Urinary bladder (tissue), 4 donors: ENCODE data around the gene VDR. TPM values are rescaled to one million over a fixed set of nuclear protein-coding genes. Genes with fewer than 3 reads are reported as not detected.

Source experiments
- DNase-seq: peaks from one replicate; pipeline ENCODE4 v3.0.0-alpha.2; 2015; ENCODE audit errors: extremely low spot score
- H3K27ac ChIP-seq: one replicate; pipeline ENCODE4 v1.5.1; 2013; ENCODE audit warnings: low read depth, mild to moderate bottlenecking, moderate library complexity
- H3K36me3 ChIP-seq: one replicate; pipeline ENCODE4 v1.6.1; 2013; ENCODE audit warnings: mild to moderate bottlenecking, moderate library complexity; ENCODE audit not compliant: insufficient read depth
- H3K4me1 ChIP-seq: one replicate; pipeline ENCODE4 v1.6.1; 2013; ENCODE audit warnings: mild to moderate bottlenecking, moderate library complexity; ENCODE audit not compliant: insufficient read depth
- H3K4me3 ChIP-seq: one replicate; pipeline ENCODE4 v1.5.1; 2013; ENCODE audit warnings: low read depth, low read length
- WGBS: extraction: QIAGEN DNeasy Blood & Tissue Kit; methylation state at CpG from one replicate; pipeline ENCODE4 v1.1.7; 2013; 5-methylcytosine and 5-hydroxymethylcytosine counted together
- polyA plus RNA-seq: library from polyadenylated mRNA; stranded (reverse); fragments of 200-250 nt; gene quantifications from one replicate; pipeline ENCODE4 v1.2.3, GENCODE V29; 2013
- total RNA-seq: library from RNA; depleted of rRNA; stranded (reverse); fragments of >200 nt; gene quantifications from one replicate; pipeline ENCODE4 v1.2.3, GENCODE V29; 2014
- donor health status: healthy with polysubstance abuse.
- donor health status: healthy.

The VDR gene
- total and polyA plus RNA-seq, 2 donors = 0.79 to 3.7 TPM

- 93% methylated on average over 16 of the region's 16 CpGs for WGBS
- peaks cover 2% of the 10 kb centered on the region for H3K36me3 ChIP-seq
- DNase-seq = no peak
Observed at GRCh38 chr12:47791874-47792273, 112.9 kb downstream of the VDR start.

More at GRCh38 chr12:47791874-47792273, 112.9 kb downstream of the VDR start:
- Histone ChIP-seq H3K4me3 (no peak overlapping the region), H3K4me1 (no peaks in the 10 kb centered on the region), H3K27ac (no peak overlapping the region)

Other genes starting within 250 kb of the VDR start
- gene RPAP3, start 199.0 kb downstream of the VDR start, total RNA-seq = 29.4 TPM
- gene RPAP3, start 199.0 kb downstream of the VDR start, polyA plus RNA-seq = 15.5 TPM
- not detected for gene ENDOU, start 179.5 kb downstream of the VDR start, total RNA-seq
- 1.4 TPM for gene ENDOU, start 179.5 kb downstream of the VDR start, polyA plus RNA-seq
- gene RAPGEF3, start 146.1 kb downstream of the VDR start, total RNA-seq = 17.2 TPM
- gene RAPGEF3, start 146.1 kb downstream of the VDR start, polyA plus RNA-seq = 38.7 TPM
- 8.6 TPM for gene SLC48A1, start 131.8 kb downstream of the VDR start, total RNA-seq
- gene SLC48A1, start 131.8 kb downstream of the VDR start, polyA plus RNA-seq = 31.1 TPM
- gene HDAC7, start 85.1 kb downstream of the VDR start, total RNA-seq = 26.8 TPM
- 92.4 TPM for gene HDAC7, start 85.1 kb downstream of the VDR start, polyA plus RNA-seq
- 89.8 TPM for gene TMEM106C, start 58.6 kb upstream of the VDR start, total RNA-seq
- 35.7 TPM for gene TMEM106C, start 58.6 kb upstream of the VDR start, polyA plus RNA-seq
- gene COL2A1, start 99.5 kb upstream of the VDR start, total RNA-seq = 2.3 TPM
- not detected for gene COL2A1, start 99.5 kb upstream of the VDR start, polyA plus RNA-seq
- 38.2 TPM for gene SENP1, start 201.1 kb upstream of the VDR start, total RNA-seq
- gene SENP1, start 201.1 kb upstream of the VDR start, polyA plus RNA-seq = 6.7 TPM
- 46.6 TPM for gene PFKM, start 214.4 kb upstream of the VDR start, total RNA-seq
- gene PFKM, start 214.4 kb upstream of the VDR start, polyA plus RNA-seq = 70.8 TPM